Fibroblast of lung (primary cell): ENCODE results near the gene TDRD7. TPM values are rescaled to one million over a fixed set of nuclear protein-coding genes. Genes with fewer than 3 reads are reported as not detected.

Experiments used
- DNase-seq, 2 donors: peaks; one replicate each; pipeline versions ENCODE4 v3.0.0 to v3.0.0-alpha.2; 2010; ENCODE audit warnings: low read depth in 2 of 2
- H2AFZ ChIP-seq: 2 replicates; pipeline ENCODE4 v1.5.1; 2012; ENCODE audit warnings: low read length, control low read depth, inconsistent platforms
- H3K27ac ChIP-seq: 2 replicates; pipeline ENCODE4 v1.5.1; 2011; ENCODE audit warnings: low read length, control low read depth; ENCODE audit not compliant: insufficient read depth
- H3K27me3 ChIP-seq: 2 replicates; pipeline ENCODE4 v1.5.1; 2011; ENCODE audit warnings: mild to moderate bottlenecking, low read length; ENCODE audit not compliant: control insufficient read depth, insufficient read depth
- H3K36me3 ChIP-seq: 2 replicates; pipeline ENCODE4 v1.5.1; 2011; ENCODE audit warnings: low read length; ENCODE audit not compliant: control insufficient read depth, insufficient read depth
- H3K4me1 ChIP-seq: 2 replicates; pipeline ENCODE4 v1.5.1; 2011; ENCODE audit warnings: low read length; ENCODE audit not compliant: control insufficient read depth, insufficient read depth; ENCODE audit errors: extremely low read depth
- H3K4me2 ChIP-seq: 2 replicates; pipeline ENCODE4 v1.5.1; 2011; ENCODE audit warnings: low read length, control low read depth; ENCODE audit not compliant: insufficient read depth; ENCODE audit errors: extremely low read depth
- H3K4me3 ChIP-seq, 4 experiments: fragments of 200-600 bp in 1 of 4; sonication (generic) in 1 of 4; replicated peaks in 1 of 4; 2 replicates each; pipeline ENCODE4 v1.5.1; 2011 to 2016; ENCODE audit warnings: low read length in 4 of 4, low read depth in 3 of 4, mild to moderate bottlenecking in 3 of 4, control low read depth in 2 of 4, inconsistent platforms in 1 of 4, mixed read lengths in 1 of 4; ENCODE audit not compliant: insufficient read depth in 1 of 4; ENCODE audit errors: control extremely low read depth in 1 of 4
- H3K79me2 ChIP-seq: 2 replicates; pipeline ENCODE4 v1.5.1; 2012; ENCODE audit warnings: mild to moderate bottlenecking, low read length, inconsistent platforms; ENCODE audit not compliant: control insufficient read depth, insufficient read depth
- H3K9ac ChIP-seq: 2 replicates; pipeline ENCODE4 v1.5.1; 2011; ENCODE audit warnings: mild to moderate bottlenecking, low read length, control low read depth; ENCODE audit not compliant: insufficient read depth
- H3K9me3 ChIP-seq: 2 replicates; pipeline ENCODE4 v1.5.1; 2012; ENCODE audit warnings: low read depth, low read length; ENCODE audit not compliant: control insufficient read depth, insufficient read depth
- H4K20me1 ChIP-seq: 2 replicates; pipeline ENCODE4 v1.5.1; 2011; ENCODE audit warnings: low read length; ENCODE audit not compliant: control insufficient read depth, insufficient read depth; ENCODE audit errors: extremely low read depth
- EZH2 ChIP-seq: IDR thresholded peaks from 2 replicates; pipeline ENCODE4 v1.5.1; 2012; ENCODE audit warnings: low read length, control low read depth, mild to moderate bottlenecking; ENCODE audit errors: missing control alignments
- polyA plus RNA-seq, 2 donors: library from polyadenylated mRNA; depleted of rRNA in 1 of 2; stranded (reverse) in 1 of 2; unstranded in 1 of 2; fragments of >200 nt; gene quantifications; 2 replicates each; pipeline ENCODE4 v1.2.1, GENCODE V29; 2011 to 2012; ENCODE audit warnings: missing spikeins in 1 of 2
- total RNA-seq: library from RNA; depleted of rRNA; stranded (reverse); fragments of >200 nt; gene quantifications from 2 replicates; pipeline ENCODE4 v1.2.1, GENCODE V29; 2014
- TF ChIP-seq, protein P1 (sequence below), 2 donors: IDR thresholded peaks in 1 of 2; conservative IDR thresholded peaks in 1 of 2; 1 replicate in 1 of 2; 2 replicates in 1 of 2; pipeline ENCODE4 v1.5.1; 2011 to 2012; ENCODE audit warnings: low read length in 2 of 2, control low read depth in 1 of 2, inconsistent platforms in 1 of 2, low read depth in 1 of 2, mild to moderate bottlenecking in 1 of 2

Gene TDRD7
- total and polyA plus RNA-seq, 2 donors (not counting 1 experiment from before 2014, with no cell fraction given), result 9.8 to 14.7 TPM

DNA sequence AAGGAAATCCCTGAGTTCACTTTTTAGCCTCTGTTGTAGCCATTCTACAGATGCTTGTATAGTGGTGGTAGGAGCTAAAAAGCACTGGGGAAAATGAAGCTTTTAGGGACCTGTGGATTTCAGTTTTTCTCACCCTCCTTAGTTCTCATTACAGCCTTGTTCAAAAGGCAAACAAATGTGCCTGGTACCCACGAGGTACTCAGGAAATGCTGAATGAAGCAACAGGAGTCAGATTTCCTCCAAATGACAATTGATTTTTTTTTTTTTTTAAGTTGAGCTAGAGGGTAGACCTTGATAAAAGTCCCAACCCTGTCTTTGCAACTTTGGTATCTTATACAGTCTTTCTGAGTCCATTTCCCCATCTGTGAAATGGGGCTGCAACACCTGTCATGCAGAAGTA, 68.3 kb downstream of the TDRD7 start:
- Histone ChIP-seq H4K20me1 (no peaks in the 10 kb centered on the region), H3K4me3 (no peak overlapping the region), H3K4me2 (no peak overlapping the region), H3K9ac (no peak overlapping the region), H3K9me3 (no peaks in the 10 kb centered on the region), H3K27ac (no peak overlapping the region), H3K36me3 (no peaks in the 10 kb centered on the region), H3K79me2 (no peaks in the 10 kb centered on the region), H3K27me3 (no peaks in the 10 kb centered on the region), H3K4me1 (no peaks in the 10 kb centered on the region), H2AFZ (no peak overlapping the region)
- TF ChIP-seq EZH2, result no peak
- TF ChIP-seq, protein P1, sequence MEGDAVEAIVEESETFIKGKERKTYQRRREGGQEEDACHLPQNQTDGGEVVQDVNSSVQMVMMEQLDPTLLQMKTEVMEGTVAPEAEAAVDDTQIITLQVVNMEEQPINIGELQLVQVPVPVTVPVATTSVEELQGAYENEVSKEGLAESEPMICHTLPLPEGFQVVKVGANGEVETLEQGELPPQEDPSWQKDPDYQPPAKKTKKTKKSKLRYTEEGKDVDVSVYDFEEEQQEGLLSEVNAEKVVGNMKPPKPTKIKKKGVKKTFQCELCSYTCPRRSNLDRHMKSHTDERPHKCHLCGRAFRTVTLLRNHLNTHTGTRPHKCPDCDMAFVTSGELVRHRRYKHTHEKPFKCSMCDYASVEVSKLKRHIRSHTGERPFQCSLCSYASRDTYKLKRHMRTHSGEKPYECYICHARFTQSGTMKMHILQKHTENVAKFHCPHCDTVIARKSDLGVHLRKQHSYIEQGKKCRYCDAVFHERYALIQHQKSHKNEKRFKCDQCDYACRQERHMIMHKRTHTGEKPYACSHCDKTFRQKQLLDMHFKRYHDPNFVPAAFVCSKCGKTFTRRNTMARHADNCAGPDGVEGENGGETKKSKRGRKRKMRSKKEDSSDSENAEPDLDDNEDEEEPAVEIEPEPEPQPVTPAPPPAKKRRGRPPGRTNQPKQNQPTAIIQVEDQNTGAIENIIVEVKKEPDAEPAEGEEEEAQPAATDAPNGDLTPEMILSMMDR (conservative IDR thresholded peaks at IDR 0.05 in 1 of 2, IDR thresholded peaks at IDR 0.05 in 1 of 2; ENCODE audit: low read depth in 1 of 2, low read length in 2 of 2), result no peak
- DNase-seq, result no peak

GRCh38 chr9:97480749-97481148, 68.9 kb downstream of the TDRD7 start:
- no peaks in the 10 kb centered on the region for H3K79me2 ChIP-seq
- no peak overlapping the region for H3K4me2 ChIP-seq
- H2AFZ ChIP-seq, result no peak overlapping the region
- H3K9ac ChIP-seq, result no peak overlapping the region
- no peaks in the 10 kb centered on the region for H3K9me3 ChIP-seq
- no peaks in the 10 kb centered on the region for H3K36me3 ChIP-seq
- no peak overlapping the region for H3K4me3 ChIP-seq
- H4K20me1 ChIP-seq, result no peaks in the 10 kb centered on the region
- TF ChIP-seq, protein P1 (conservative IDR thresholded peaks at IDR 0.05 in 1 of 2, IDR thresholded peaks at IDR 0.05 in 1 of 2; ENCODE audit: low read depth in 1 of 2, low read length in 2 of 2), result no peak
- no peak for TF ChIP-seq EZH2
- no peak overlapping the region for H3K27ac ChIP-seq
- H3K4me1 ChIP-seq, result no peaks in the 10 kb centered on the region
- DNase-seq, result no peak
- H3K27me3 ChIP-seq, result no peaks in the 10 kb centered on the region

- no peaks in the 10 kb centered on the region for H3K79me2 ChIP-seq
- H3K4me1 ChIP-seq, result no peaks in the 10 kb centered on the region
- no peak overlapping the region for H3K27ac ChIP-seq
- no peaks in the 10 kb centered on the region for H4K20me1 ChIP-seq
- H3K9me3 ChIP-seq, result no peaks in the 10 kb centered on the region
- no peak overlapping the region for H3K4me3 ChIP-seq
- H2AFZ ChIP-seq, result no peak overlapping the region
- DNase-seq, result no peak
- TF ChIP-seq EZH2, result no peak
- TF ChIP-seq, protein P1 (conservative IDR thresholded peaks at IDR 0.05 in 1 of 2, IDR thresholded peaks at IDR 0.05 in 1 of 2; ENCODE audit: low read depth in 1 of 2, low read length in 2 of 2), result no peak
- no peaks in the 10 kb centered on the region for H3K36me3 ChIP-seq
- H3K27me3 ChIP-seq, result no peaks in the 10 kb centered on the region
- no peak overlapping the region for H3K9ac ChIP-seq
- no peak overlapping the region for H3K4me2 ChIP-seq
Measured at GRCh38 chr9:97484134-97484533, 72.2 kb downstream of the TDRD7 start.
